HepG2 (cell line): ENCODE measurements around the gene EFL1.

Source experiments
- CBX2 ChIP-seq, 2 experiments: fragments of 200-600 bp in 1 of 2; sonication (generic); formaldehyde crosslinking in 1 of 2; IDR thresholded peaks; 2 replicates each; pipeline versions ENCODE4 v1.7.0 to v1.8.1; 2018 to 2022; ENCODE audit warnings: low read depth in 2 of 2, low read length in 1 of 2, mild to moderate bottlenecking in 1 of 2, missing genetic modification reagents in 1 of 2
- POLR2AphosphoS2 ChIP-seq: IDR thresholded peaks from 2 replicates; pipeline ENCODE4 v1.6.1; 2011; ENCODE audit warnings: low read depth, low read length, improper control_type of control experiment
- ZNF274 ChIP-seq: sonication (generic); formaldehyde crosslinking; IDR thresholded peaks from 2 replicates; pipeline ENCODE4 v1.5.1; 2020; ENCODE audit warnings: mild to moderate bottlenecking, missing genetic modification reagents
- TF ChIP-seq, protein P1 (sequence below): sonication (generic); formaldehyde crosslinking; IDR thresholded peaks from 2 replicates; pipeline ENCODE4 v1.4.0; 2020; ENCODE audit warnings: missing genetic modification reagents
- TF ChIP-seq, protein P2 (sequence below), 2 experiments: sonication (generic) in 1 of 2; formaldehyde crosslinking in 1 of 2; IDR thresholded peaks; 2 replicates each; pipeline versions ENCODE4 v1.4.0 to v1.6.1; 2018 to 2020; ENCODE audit warnings: missing genetic modification reagents in 2 of 2, borderline replicate concordance in 1 of 2, low read depth in 1 of 2, mild to moderate bottlenecking in 1 of 2, missing biosample characterization in 1 of 2

DNA sequence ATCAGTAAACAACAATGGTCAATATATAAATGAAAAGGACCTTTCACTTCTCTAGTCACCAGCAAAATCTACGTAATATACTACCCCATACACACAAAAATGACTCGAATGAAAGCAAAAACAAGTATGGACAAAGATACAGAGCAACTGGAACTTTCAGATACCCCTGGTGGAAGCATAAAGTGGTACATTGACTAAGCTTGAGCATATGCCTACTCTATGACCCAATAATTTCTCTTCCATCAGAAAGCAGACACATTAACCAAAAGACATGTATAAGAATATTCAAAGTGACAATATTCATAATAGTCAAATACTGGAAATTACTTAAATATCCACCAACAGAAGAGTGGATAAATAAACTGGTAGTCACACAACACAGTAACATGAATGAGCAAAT lies 86.0 kb downstream of the EFL1 start:
- TF ChIP-seq, protein P1, sequence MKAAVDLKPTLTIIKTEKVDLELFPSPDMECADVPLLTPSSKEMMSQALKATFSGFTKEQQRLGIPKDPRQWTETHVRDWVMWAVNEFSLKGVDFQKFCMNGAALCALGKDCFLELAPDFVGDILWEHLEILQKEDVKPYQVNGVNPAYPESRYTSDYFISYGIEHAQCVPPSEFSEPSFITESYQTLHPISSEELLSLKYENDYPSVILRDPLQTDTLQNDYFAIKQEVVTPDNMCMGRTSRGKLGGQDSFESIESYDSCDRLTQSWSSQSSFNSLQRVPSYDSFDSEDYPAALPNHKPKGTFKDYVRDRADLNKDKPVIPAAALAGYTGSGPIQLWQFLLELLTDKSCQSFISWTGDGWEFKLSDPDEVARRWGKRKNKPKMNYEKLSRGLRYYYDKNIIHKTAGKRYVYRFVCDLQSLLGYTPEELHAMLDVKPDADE (CRISPR knock-in tag): no peak
- TF ChIP-seq POLR2AphosphoS2 (no peak), CBX2 (IDR thresholded peaks at IDR 0.05; ENCODE audit: low read depth, low read length) (no peak), CBX2 (CRISPR knock-in tag; IDR thresholded peaks at IDR 0.05; ENCODE audit: low read depth) (no peak), ZNF274 (CRISPR knock-in tag) (no peak)
- TF ChIP-seq, protein P2, sequence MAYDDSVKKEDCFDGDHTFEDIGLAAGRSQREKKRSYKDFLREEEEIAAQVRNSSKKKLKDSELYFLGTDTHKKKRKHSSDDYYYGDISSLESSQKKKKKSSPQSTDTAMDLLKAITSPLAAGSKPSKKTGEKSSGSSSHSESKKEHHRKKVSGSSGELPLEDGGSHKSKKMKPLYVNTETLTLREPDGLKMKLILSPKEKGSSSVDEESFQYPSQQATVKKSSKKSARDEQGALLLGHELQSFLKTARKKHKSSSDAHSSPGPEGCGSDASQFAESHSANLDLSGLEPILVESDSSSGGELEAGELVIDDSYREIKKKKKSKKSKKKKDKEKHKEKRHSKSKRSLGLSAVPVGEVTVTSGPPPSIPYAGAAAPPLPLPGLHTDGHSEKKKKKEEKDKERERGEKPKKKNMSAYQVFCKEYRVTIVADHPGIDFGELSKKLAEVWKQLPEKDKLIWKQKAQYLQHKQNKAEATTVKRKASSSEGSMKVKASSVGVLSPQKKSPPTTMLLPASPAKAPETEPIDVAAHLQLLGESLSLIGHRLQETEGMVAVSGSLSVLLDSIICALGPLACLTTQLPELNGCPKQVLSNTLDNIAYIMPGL (CRISPR knock-in tag; IDR thresholded peaks at IDR 0.05; ENCODE audit: borderline replicate concordance in 1 of 2, low read depth in 1 of 2): no peak
